NCI-H1105 treated with DMSO at 0.1 percent for 48 hours (cell line): ENCODE measurements around the gene TSPAN2.

Experiments
- DNase-seq: peaks from one replicate; lab custom pipeline; 2025; lab: John Stamatoyannopoulos, UW

TSPAN2 gene

DNA sequence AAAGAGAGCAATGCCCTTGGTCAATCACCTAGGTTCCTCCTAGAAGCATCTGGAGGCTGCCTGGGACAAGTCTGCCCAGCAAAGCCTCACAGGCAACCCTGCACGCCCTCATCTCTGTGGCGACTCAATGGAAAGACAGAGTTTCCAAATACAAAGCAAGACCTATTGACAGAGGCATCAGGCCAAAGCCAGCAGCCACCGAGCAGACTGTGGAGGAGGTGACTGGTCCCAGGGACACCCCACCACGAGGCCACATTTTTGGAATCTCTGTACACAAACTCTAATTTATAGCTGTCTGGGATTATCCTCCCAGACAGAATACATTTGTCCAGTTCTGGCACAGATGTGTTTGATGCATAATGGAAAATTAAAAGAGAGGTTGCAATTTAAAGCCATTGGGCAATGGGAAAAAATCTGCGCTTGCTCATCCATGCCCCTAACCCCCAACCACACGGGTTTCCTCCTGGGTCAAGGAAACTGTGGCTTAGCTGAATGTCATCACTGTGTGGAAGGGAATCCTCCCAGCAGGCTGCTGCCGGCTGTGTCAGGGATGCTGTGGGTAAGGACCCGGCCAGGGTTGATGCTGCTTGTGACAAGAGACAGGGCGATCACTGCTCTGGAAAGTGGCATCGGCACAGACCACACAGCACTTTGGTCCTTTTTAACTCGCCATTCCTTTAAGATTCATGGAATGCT, 14.3 kb downstream of the TSPAN2 start:
- no peak for DNase-seq

DNA sequence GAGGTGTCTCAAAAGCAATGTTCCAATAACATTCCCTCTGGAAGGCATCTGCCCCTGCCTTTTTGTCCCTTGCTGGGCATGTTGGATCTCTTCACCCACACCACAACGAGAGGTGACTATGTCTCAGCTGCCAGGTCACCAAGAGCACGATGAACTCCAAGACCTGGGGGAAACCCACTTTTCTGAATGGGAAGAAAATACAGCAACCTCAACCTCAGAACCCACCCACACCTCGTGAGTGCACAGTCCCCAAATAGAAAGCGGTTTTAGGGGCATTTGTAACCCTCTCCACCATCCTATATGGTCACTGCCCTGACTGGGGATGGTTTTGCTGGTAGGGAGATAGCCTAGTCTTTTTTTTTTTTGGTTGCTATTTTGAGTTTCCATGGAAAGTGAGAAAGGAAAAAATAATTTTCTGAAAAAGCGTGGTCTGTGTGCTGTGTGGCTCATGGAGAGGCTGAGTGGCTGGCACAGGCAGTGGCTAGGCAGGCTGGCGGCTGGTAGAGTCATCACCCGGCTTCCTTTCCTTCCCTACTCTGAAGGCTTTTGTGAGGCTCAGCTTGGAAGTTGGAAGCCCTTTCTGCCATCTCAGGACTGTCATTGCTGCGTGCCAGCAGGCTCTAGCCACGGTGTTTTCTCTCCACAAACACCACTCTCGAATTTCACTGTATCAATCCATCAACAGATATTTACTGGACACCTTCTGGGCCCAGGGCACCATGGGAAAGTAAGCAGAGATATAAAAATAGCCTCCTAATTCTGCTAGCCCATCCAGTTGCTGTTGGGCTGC, 15.8 kb downstream of the TSPAN2 start:
- no peak for DNase-seq

DNA sequence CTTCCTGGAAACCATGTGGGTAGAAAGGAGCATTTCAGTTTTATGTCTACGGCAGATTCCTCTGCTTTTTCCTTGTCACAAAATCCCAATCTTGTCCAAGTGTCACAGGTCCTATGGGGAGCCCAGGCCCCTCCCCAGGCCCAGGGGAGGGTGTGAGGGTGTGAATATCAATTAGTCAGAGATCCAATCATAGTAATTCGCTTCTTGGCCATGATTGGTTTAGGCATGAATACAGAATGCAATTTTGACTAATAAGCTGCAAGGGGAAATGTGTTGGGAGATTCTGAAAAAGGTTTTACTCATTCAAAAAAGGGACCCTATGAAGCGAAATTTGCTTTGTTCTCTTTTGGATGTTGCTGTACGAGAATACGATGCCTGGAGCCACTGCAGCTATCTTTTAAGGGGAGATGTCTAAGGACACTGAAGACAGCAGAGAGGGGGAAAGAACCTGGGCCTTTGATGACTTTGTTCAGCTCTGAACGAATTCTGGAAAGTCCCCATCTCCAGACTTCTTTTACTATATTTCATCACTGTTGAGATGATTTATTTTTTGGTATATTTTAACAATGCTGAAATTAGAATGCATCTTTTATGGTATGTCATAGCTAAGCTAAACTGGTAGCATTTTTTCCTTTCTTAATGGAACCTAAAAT, 18.2 kb downstream of the TSPAN2 start:
- no peak for DNase-seq

DNA sequence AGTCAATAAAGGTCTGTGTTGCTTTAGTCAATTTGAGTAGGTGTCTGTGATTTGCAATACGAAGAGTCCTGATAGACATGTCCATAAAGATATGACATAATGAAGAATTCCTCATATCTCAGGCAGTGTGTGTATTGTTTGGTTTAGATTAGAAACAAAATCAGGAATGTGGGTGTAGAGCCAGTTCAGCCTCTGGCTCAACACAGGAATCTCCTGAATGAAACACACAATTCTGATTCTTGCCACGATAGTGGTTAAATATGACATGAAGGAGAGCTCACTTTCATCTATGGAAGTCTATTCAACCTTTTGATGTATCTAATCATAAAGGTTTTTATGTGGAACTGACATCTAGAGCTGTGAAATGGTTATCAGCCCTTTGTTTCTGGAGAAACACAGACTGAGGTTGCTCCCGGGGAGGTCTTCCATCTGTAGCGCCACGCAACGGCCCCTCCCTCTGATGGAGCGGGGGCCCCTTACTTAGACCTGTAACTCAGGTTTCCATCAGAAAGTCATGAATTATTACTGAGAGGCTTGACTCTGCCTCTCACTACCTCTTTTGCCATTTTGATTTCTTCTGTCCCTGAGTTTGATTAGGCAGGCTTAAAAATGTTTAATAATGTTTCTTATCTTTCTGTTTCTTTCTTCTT, 19.5 kb downstream of the TSPAN2 start:
- DNase-seq = no peak

DNA sequence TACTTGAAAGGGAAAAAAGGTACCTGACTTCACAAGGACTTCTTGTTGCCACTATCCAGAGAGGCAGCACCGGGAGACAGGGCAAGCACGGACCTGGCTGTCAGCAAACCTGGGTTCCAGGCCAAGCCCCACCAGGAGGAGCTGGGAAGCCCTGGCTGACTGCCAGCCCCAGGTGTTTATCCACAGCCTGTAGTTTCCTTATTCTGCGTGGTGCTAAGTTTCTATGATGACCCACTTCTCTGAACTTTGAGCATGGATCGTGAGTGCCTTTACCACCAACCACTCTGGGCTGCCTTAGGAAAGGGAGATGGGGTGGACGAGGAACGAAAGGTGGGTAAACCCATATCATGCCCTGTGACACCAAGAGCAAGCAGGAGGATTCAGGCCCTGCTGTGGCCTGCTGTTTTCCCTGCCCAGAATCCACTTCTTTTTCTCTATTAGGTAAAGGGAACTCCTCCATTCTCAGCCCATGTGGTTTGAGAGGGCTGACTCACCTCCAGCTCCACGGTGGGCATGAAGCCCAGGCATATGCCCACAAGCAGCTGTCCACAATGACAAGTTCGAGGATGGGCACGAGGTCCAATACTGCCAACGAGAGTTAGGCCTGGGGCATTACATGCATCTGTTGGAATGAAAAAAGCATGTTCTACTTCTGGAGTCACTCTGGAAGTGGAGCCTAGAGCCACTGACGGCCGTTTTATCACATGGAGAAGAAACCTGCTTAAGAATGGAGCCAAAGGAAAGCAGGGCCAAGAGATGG, 20.3 kb downstream of the TSPAN2 start:
- DNase-seq = peak; percentile 67

DNA sequence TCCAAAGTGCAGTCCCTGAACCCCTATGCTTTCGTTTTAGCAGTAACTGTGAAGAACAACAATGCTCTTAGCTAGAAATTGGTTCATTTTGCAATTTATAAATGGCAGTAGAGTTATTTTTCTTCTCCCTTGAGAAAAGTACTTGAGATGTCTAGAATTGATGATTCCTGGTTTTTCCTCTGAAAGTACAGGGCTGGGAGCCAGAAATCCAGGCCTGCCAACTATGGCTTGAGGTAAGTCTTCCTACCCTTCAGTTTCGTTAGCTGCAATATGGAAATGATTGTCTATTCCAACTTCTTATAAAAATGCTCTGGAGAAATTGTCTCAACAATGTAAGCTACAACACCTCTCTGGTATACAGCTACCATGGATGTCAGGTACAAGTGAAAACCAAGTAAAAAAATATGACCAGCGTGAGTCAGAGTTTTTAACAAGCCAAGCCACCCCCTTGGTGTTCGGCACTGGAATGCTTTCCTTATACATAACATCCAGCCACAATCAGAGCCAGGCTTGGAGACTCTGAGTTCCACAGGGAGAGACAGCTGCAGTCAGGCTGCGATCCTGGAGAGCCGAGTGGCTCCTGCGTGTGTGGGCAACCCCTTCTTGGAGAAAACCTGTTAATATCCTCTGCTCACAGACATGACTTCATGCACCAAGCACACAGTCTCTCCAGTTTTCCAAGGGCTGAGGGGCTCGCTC, 22.0 kb downstream of the TSPAN2 start:
- no peak for DNase-seq

DNA sequence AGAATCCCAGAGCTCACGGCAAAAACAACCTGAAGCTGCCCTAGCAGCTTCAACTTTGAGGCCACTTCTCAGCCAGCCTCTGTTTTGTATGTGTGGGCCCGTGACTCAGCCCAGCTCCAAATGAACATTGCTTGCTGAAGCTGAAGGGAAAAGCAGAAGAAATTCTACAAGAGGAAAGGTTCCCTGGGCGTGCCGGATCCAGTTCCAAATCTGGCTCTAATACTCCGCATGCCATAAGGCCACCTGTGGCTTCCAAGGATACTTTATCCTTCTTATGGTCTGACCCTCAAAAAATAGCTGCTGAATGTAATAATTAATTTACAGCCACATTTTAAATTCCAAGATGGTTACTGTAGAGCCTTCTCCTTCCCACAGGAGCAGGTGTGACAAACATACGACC, 24.3 kb downstream of the TSPAN2 start:
- DNase-seq = no peak

DNA sequence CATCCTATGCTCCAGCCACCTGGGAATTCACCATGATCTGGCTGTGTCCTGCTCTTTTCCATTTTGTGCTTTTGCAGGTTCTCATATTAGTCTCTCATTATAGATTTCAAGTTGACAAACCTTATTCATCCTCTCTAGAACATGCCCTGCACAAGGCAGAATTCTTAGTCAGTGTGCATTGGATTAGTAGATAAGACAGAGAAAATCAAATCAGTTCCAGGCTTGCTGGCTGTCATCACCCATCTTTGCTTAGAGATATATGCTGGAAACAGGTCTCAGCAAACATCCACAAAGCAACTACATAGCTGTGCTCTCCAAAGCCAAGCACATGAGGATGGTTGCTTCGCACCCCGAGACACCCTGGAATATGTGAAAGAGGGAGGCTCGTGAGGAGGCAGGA, 24.8 kb downstream of the TSPAN2 start:
- DNase-seq = no peak

DNA sequence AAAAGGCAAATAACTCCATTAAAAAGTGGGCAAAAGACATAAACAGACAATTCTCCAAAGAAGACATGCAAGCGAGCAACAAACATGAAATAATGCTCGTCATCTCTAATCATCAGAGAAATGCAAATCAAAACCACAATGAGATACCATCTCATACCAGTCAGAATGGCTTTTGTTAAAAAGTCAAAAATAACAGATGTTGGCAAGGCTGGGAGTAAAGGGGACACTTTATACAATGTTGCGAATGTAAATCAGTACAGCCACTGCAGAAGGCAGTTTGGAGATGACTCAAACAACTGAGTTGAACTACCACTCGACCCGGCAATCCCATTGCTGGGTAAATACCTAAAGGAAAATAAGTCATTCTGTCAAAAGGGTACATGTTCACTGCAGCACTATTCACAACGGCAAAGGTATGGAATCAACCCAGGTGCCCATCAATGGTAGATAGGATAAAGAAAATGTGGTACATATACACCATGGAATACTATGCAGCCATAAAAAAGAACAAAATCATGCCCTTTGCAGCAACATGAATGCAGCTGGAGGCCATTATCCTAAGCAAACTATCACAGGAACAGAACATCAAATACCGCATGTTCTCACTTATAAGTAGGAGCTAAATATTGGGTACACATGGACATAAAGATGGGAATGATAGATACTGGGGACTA, 25.9 kb downstream of the TSPAN2 start:
- DNase-seq = no peak

DNA sequence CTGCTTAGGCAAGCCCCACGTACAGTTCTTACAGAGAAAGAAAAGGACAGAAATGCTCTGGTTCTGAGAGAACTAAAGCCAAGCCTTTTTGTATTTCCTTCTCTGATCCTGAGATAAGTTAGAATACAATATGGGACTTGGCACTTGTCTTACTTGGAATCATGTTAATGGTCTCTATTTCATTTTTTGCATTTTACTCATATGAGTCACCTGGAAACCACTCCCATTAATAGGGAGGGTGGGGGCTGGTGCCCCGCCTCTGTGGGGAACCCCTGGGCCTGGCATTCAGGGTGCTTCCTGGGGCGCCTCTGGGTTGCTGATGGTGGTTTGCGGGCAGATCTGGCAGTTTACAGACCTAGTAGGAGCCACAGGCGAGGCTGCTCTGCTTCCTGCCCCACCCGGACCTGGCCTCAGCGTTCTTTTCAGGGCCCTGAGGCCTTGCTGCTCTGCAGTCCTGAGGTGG, 26.7 kb downstream of the TSPAN2 start:
- DNase-seq = no peak

DNA sequence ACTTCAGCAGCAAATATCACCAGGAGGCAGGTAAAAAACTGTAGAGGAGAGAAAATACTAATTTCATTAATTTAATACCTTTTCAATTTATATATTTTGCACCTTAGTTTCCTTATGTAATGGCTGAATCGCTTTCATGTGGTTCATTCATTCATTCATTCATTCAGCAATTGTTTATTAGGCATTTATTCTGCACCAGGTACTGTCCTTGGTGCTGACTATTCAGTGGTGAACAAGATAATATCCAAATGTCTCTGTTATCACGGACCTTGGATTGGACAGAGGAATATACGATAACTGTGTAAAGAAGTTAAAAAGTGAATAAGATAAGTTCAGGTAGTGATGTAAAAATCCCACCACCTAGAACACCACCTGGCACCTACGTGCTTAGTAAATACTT, 28.8 kb downstream of the TSPAN2 start:
- DNase-seq = no peak

DNA sequence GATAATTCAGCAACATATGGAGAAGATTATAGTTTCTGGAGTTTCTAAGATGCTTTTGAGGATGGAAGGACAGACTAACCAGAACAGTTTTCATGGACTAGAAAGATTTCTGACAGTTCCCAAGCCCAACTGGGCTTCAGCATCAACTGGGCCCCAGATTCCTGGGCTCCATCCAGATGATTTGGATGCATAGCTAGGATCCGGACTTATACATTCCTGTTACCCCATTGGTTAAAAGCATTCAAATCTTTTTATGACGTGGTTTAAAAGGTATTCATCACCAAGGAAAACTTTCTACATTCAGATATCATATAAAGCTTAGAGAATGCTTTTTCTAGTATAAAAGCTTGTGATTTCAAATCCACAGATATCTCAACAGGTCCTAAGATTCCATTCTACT, 30.0 kb downstream of the TSPAN2 start:
- DNase-seq = no peak

DNA sequence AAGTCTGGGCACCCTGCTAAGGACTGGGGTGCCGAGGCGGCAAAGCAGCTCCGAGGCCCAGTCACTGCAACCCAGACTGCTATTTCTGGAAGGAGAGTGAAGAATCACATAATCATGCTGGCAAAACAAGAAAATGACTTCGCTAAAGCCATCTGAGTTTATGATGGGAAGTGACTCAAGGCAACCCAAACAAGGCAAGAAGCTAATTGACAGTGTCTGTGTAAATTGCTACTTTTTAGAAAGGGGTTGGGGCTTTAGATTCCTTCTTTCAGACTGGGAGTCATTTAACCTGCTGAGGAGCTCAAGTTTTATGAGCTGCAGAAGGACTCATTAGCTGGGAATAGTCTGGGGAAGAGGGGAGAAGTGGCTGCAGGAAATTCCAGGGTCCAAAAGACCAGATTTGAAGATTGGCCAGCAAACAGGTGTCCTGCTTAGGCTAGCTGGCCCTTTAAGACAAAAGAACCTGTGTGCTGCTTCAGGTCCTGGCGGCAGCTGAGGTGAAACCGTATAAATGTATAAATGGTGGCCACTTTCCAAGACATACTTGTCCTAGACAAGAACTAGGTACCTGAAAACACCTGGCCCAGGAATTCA, 31.5 kb downstream of the TSPAN2 start:
- no peak for DNase-seq

DNA sequence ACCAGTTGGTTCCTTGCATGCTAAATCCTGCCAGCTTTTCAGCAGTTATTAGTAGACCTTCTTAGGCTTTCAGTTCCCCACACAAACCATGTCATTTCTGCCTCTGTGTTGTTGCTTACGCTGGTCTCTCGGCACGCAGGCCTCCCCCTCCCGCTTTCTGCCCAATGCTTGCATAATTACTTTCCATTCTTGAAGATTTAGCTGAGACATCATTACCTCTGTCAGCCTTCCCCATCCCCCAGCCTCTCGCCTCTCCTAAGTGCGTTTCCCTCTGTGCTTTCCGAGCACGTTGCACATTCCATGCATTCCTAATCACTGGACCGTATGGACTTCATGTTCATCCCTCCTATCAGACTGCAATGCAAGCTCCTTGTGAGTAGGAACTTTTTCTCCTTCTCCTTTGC, 32.9 kb downstream of the TSPAN2 start:
- DNase-seq = no peak

DNA sequence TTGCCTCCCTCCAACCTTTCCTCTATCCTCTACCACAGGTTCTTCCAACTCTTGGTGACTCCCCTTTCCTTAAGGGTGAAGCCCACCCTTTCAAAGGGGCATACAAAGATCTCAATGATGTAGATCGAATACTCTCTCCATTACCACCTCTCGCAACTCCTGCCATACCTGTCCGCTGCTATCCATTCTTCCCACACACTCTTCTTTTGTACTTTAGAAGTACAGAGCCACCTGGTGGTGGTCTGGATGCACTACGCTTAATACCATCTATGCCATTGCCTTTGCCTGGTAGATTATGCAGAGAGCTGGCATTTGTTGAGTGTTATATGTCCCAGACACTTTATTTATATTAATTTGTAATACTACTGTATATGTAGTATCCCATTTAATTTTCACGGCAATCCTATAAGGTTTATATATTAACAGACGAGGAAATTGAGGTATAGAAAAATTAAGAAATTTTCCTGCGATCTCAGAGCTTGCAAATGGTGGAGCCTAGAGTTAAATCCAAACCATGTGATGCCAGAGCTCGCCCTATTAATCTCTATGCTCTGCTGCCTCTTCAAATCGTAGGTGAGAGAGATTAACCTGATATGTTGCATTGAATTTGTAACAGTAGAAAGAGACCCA, 36.7 kb downstream of the TSPAN2 start:
- DNase-seq = peak; percentile 77

DNA sequence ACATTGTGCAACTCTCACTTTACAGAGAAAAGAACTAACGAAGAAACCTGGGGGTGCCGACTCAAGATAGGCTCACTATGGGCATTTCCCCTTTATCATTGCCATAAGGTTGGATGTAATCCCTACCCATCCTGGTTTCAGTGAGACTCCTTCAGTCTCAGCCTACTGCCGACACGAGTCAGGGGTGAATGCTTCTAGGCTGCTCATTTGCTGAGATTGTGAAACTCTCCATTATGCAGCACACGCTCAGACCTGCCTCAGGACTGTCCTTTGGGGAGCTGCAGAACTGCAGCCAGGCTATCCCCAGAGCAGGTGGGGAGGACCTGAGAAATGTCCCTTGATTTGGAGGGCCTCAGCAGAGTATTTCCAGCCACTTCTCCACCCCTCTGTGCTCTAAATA, 37.5 kb downstream of the TSPAN2 start:
- DNase-seq = no peak

DNA sequence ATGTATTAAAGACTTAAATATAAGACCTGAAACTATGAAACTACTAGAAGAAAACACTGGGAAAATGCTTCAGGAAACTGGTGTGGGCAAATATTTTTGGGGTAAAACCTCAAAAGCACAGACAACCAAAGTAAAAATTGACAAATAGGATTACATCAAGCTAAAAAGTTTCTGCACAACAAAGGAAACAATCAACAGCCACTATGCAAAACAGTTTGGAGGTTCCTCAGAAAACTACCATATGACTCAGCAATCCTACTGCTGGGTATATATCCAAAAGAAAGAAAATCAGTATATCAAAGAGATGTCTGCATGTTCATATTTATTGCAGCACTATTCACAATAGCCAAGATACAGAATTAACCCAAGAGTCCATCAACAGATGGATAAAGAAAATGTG, 42.6 kb downstream of the TSPAN2 start:
- no peak for DNase-seq

DNA sequence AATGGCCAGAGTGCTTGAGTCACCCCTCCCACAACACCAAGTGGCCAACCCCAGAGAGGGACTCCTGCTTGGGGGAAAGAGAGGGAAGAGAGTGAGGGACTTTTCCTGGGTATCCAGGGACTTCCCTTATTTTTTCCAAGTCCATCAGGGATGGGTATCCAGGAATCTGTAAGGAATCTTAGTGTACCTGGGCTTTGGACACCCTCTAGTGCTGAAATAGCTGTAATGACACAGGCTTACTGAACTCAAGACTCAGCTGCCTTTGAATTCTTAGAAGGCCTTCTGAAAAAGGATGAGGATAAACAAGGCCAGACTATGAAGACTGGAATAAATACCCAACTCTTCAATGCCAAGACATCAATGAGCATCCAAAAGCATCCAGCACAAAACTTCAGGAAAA, 47.6 kb downstream of the TSPAN2 start:
- peak; percentile 4 for DNase-seq

DNA sequence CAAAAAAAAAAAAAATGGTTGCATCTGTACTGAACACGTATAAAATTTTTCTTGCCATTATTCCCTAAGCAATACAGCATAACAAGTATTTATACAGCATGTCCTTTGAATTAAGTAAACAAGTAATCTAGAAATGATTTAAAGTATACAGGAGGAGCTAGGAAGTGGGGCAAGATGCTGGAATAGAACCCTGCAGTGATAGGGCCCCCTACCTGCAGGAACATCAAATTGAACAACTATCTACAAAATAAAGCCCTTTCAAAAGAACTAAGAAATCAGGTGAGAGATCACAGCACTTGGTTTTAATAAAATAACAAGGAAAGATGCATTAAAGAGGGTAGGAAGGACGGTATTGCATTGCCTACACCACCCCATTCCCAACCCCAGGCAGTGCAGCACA, 48.8 kb downstream of the TSPAN2 start:
- no peak for DNase-seq
